Tibial nerve (tissue), 4 donors: ENCODE measurements around the gene PRUNE2. TPM values are rescaled to one million over a fixed set of nuclear protein-coding genes. Genes with fewer than 3 reads are reported as not detected.

Experiments
- DNase-seq, 2 donors: peaks; one replicate each; pipeline ENCODE4 v3.0.0-alpha.2; 2019; ENCODE audit warnings: low spot score in 2 of 2
- H3K27ac ChIP-seq, 4 donors: fragments of 200-600 bp; sonication (generic) in 3 of 4; one replicate each; pipeline ENCODE4 v1.5.1; 2017 to 2019; ENCODE audit warnings: mild to moderate bottlenecking in 1 of 4
- H3K27me3 ChIP-seq, 2 donors: fragments of 200-600 bp; sonication (generic) in 1 of 2; one replicate each; pipeline versions ENCODE4 v1.5.1 to v1.6.0; 2017 to 2019
- H3K36me3 ChIP-seq, 3 donors: fragments of 200-600 bp; sonication (generic); one replicate each; pipeline ENCODE4 v1.5.1; 2018 to 2019
- H3K4me1 ChIP-seq, 4 donors: fragments of 200-600 bp; sonication (generic) in 3 of 4; one replicate each; pipeline ENCODE4 v1.5.1; 2017 to 2019
- H3K4me3 ChIP-seq, 4 donors: fragments of 200-600 bp; sonication (generic) in 3 of 4; one replicate each; pipeline ENCODE4 v1.5.1; 2017 to 2019; ENCODE audit warnings: mild to moderate bottlenecking in 1 of 4, moderate library complexity in 1 of 4
- H3K9me3 ChIP-seq, 4 donors: fragments of 200-600 bp; sonication (generic) in 3 of 4; one replicate each; pipeline ENCODE4 v1.5.1; 2017 to 2019
- EP300 ChIP-seq, 2 donors: sonication (generic); formaldehyde crosslinking; IDR thresholded peaks; one replicate each; pipeline ENCODE4 v1.6.1; 2017; ENCODE audit warnings: antibody characterized with exemption in 2 of 2, mild to moderate bottlenecking in 1 of 2
- POLR2A ChIP-seq, 2 donors: fragments of 450-650 bp; IDR thresholded peaks; one replicate each; pipeline ENCODE4 v1.6.1; 2017; ENCODE audit warnings: antibody characterized with exemption in 2 of 2, mild to moderate bottlenecking in 2 of 2, moderate library complexity in 2 of 2
- WGBS, 2 donors: methylation state at CpG; one replicate each; pipeline ENCODE4 v1.1.5; 2018; 5-methylcytosine and 5-hydroxymethylcytosine counted together
- total RNA-seq, 4 donors: library from RNA; depleted of rRNA; stranded (reverse); fragments of >200 nt; gene quantifications; one replicate each; pipeline ENCODE4 v1.1.0, GENCODE V29; 2016
- TF ChIP-seq, protein P1 (sequence below), 5 experiments: fragments of 200-600 bp in 3 of 5; fragments of 450-650 bp in 2 of 5; sonication (generic) in 3 of 5; IDR thresholded peaks; one replicate each; pipeline ENCODE4 v1.5.1; 2016 to 2019; ENCODE audit warnings: antibody characterized with exemption in 5 of 5, mild to moderate bottlenecking in 3 of 5, moderate library complexity in 2 of 5

PRUNE2 gene
- total RNA-seq, 4 donors from 2014 or later: 23.2 to 50.4 (median 24.2) TPM

GRCh38 chr9:76882686-76883085, 23.2 kb downstream of the PRUNE2 start:
- TF ChIP-seq POLR2A (IDR thresholded peaks at IDR 0.05) (no peak), EP300 (IDR thresholded peaks at IDR 0.05) (no peak)
- TF ChIP-seq, protein P1, sequence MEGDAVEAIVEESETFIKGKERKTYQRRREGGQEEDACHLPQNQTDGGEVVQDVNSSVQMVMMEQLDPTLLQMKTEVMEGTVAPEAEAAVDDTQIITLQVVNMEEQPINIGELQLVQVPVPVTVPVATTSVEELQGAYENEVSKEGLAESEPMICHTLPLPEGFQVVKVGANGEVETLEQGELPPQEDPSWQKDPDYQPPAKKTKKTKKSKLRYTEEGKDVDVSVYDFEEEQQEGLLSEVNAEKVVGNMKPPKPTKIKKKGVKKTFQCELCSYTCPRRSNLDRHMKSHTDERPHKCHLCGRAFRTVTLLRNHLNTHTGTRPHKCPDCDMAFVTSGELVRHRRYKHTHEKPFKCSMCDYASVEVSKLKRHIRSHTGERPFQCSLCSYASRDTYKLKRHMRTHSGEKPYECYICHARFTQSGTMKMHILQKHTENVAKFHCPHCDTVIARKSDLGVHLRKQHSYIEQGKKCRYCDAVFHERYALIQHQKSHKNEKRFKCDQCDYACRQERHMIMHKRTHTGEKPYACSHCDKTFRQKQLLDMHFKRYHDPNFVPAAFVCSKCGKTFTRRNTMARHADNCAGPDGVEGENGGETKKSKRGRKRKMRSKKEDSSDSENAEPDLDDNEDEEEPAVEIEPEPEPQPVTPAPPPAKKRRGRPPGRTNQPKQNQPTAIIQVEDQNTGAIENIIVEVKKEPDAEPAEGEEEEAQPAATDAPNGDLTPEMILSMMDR (IDR thresholded peaks at IDR 0.05): no peak
- 83 to 88% methylated on average over 4 of the region's 4 CpGs for WGBS, 2 donors
- H3K27ac ChIP-seq: no peak overlapping the region
- no peaks in the 10 kb centered on the region for H3K36me3 ChIP-seq
- H3K4me3 ChIP-seq: no peak overlapping the region
- no peaks in the 10 kb centered on the region for H3K27me3 ChIP-seq
- no peaks in the 10 kb centered on the region for H3K9me3 ChIP-seq
- no peaks in the 10 kb centered on the region for H3K4me1 ChIP-seq
- DNase-seq: no peak

DNA sequence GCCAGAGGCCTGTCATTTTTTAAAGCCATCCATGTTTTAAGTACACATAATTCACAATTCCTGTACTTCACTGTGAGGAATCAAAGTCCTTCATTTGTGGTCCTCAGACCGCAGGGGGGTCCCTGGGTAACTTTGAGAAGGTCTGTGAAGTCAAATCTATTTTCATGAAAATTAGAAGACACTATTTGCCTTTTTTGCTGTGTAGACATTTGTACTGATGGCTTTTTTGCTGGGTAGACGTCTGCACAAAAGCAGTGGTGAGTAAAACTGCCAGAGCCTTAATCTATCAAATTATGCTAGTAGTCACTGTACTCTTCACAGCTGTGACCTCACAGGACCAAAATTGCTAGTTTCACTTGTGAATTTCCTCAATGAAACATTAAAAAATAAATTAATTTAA, 25.7 kb downstream of the PRUNE2 start:
- no peak for DNase-seq
- 66 to 75% methylated on average over 2 of the region's 2 CpGs for WGBS, 2 donors
- H3K27ac ChIP-seq: no peak overlapping the region

GRCh38 chr9:76878933-76879332, 27.0 kb downstream of the PRUNE2 start:
- no peak overlapping the region for H3K27ac ChIP-seq
- 70 to 75% methylated on average over 3 of the region's 3 CpGs for WGBS, 2 donors

More for the DNA sequence above, 25.7 kb downstream of the PRUNE2 start:
- H3K36me3 ChIP-seq: no peaks in the 10 kb centered on the region
- H3K4me3 ChIP-seq: no peak overlapping the region
- H3K9me3 ChIP-seq: no peaks in the 10 kb centered on the region
- H3K27me3 ChIP-seq: no peaks in the 10 kb centered on the region
- peaks cover 0 to 10% (median 0%) of the 10 kb centered on the region in 4 donors for H3K4me1 ChIP-seq
- no peak for TF ChIP-seq POLR2A (IDR thresholded peaks at IDR 0.05)
- no peak for TF ChIP-seq EP300 (IDR thresholded peaks at IDR 0.05)
- TF ChIP-seq, protein P1 (IDR thresholded peaks at IDR 0.05): no peak

DNA sequence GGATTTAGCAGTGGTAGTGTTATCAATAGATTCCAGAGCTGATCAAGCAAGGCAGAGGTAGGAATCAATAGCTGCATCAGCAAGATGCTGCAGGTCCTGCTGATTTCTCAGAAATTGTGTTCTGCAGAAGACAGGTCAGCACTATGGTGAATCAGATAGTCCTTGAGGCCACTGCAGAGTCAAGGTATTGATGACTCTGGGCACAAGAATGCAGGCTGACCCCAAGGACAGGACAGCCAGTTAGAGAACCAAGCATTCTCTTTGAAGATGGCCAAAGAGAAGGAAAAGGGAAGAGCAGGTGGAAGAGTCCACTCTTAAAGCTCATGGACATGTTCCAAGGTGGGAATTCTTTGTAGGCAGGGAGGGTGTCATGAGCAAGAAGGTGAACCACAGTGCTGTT, 28.0 kb downstream of the PRUNE2 start:
- Histone ChIP-seq H3K4me3 (no peak overlapping the region), H3K27ac (no peak overlapping the region), H3K27me3 (no peaks in the 10 kb centered on the region), H3K9me3 (no peaks in the 10 kb centered on the region), H3K36me3 (no peaks in the 10 kb centered on the region), H3K4me1 (peaks cover 0 to 18% (median 0%) of the 10 kb centered on the region in 4 donors)
- TF ChIP-seq, protein P1 (IDR thresholded peaks at IDR 0.05): no peak
- TF ChIP-seq POLR2A (IDR thresholded peaks at IDR 0.05): no peak
- TF ChIP-seq EP300 (IDR thresholded peaks at IDR 0.05): no peak
- DNase-seq: no peak

More at GRCh38 chr9:76878933-76879332, 27.0 kb downstream of the PRUNE2 start:
- no peaks in the 10 kb centered on the region for H3K9me3 ChIP-seq
- no peaks in the 10 kb centered on the region for H3K27me3 ChIP-seq
- H3K4me3 ChIP-seq: no peak overlapping the region
- TF ChIP-seq EP300 (IDR thresholded peaks at IDR 0.05) (no peak), POLR2A (IDR thresholded peaks at IDR 0.05) (no peak)
- TF ChIP-seq, protein P1 (IDR thresholded peaks at IDR 0.05): no peak
- H3K36me3 ChIP-seq: no peaks in the 10 kb centered on the region
- no peak for DNase-seq
- H3K4me1 ChIP-seq: peaks cover 0 to 10% (median 0%) of the 10 kb centered on the region in 4 donors

DNA sequence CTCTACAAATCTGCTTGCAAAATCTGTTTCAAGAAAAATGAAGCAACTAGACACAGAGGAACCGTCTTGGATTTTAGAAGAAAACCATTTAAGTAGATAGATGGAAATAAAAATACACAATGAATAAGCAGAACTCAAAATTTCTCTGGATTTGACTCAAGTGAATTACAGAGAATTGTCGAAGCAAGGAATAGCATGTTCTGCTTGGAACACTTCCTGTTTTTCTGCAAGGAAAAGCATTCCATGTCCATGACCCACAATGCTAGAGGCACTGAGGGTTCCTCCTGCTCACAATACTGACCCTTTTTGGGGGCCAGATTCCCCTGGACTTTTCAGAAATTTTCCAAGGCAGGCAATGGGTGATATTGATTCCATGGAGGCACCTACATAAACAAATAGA, 29.8 kb downstream of the PRUNE2 start:
- no peaks in the 10 kb centered on the region for H3K9me3 ChIP-seq
- no peak for DNase-seq
- no peaks in the 10 kb centered on the region for H3K27me3 ChIP-seq
- peaks cover 0 to 22% (median 0%) of the 10 kb centered on the region in 4 donors for H3K4me1 ChIP-seq
- peak overlapping the region in 2 of 4 donors; percentile 66 to 84 for H3K27ac ChIP-seq
- H3K4me3 ChIP-seq: no peak overlapping the region
- 24 to 48% methylated on average over 2 of the region's 2 CpGs for WGBS, 2 donors
- TF ChIP-seq EP300 (IDR thresholded peaks at IDR 0.05) (peak in 1 of 2 donors; percentile 35), POLR2A (IDR thresholded peaks at IDR 0.05) (no peak)
- no peaks in the 10 kb centered on the region for H3K36me3 ChIP-seq

- DNase-seq: no peak
- Histone ChIP-seq H3K36me3 (no peaks in the 10 kb centered on the region), H3K27me3 (no peaks in the 10 kb centered on the region), H3K4me1 (peaks cover 0 to 24% (median 0%) of the 10 kb centered on the region in 4 donors), H3K27ac (peak overlapping the region in 1 of 4 donors; percentile 52), H3K9me3 (no peaks in the 10 kb centered on the region), H3K4me3 (no peak overlapping the region)
- TF ChIP-seq, protein P1 (IDR thresholded peaks at IDR 0.05): no peak
- no peak for TF ChIP-seq POLR2A (IDR thresholded peaks at IDR 0.05)
- no peak for TF ChIP-seq EP300 (IDR thresholded peaks at IDR 0.05)
- 63 to 79% methylated on average over 2 of the region's 2 CpGs for WGBS, 2 donors
Measured at GRCh38 chr9:76873821-76874220, 32.1 kb downstream of the PRUNE2 start.
